Dermis microvascular lymphatic vessel endothelial cell (primary cell): ENCODE data around the gene GAS1. TPM values are rescaled to one million over a fixed set of nuclear protein-coding genes. Genes with fewer than 3 reads are reported as not detected.
A peak's percentile ranks its signal among the peaks of the same experiment; 100 is the strongest.

Experiments
- DNase-seq, 2 donors: peaks; one replicate each; pipeline versions ENCODE4 v3.0.0 to v3.0.0-alpha.2; 2010; ENCODE audit warnings: low read depth in 2 of 2
- total RNA-seq: library from RNA; depleted of rRNA; stranded (reverse); fragments of >200 nt; gene quantifications from 2 replicates; pipeline ENCODE4 v1.2.1, GENCODE V29; 2014

The GAS1 gene, protein sequence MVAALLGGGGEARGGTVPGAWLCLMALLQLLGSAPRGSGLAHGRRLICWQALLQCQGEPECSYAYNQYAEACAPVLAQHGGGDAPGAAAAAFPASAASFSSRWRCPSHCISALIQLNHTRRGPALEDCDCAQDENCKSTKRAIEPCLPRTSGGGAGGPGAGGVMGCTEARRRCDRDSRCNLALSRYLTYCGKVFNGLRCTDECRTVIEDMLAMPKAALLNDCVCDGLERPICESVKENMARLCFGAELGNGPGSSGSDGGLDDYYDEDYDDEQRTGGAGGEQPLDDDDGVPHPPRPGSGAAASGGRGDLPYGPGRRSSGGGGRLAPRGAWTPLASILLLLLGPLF
- total RNA-seq = 0.77 and 1.4 TPM in 2 replicates

DNA sequence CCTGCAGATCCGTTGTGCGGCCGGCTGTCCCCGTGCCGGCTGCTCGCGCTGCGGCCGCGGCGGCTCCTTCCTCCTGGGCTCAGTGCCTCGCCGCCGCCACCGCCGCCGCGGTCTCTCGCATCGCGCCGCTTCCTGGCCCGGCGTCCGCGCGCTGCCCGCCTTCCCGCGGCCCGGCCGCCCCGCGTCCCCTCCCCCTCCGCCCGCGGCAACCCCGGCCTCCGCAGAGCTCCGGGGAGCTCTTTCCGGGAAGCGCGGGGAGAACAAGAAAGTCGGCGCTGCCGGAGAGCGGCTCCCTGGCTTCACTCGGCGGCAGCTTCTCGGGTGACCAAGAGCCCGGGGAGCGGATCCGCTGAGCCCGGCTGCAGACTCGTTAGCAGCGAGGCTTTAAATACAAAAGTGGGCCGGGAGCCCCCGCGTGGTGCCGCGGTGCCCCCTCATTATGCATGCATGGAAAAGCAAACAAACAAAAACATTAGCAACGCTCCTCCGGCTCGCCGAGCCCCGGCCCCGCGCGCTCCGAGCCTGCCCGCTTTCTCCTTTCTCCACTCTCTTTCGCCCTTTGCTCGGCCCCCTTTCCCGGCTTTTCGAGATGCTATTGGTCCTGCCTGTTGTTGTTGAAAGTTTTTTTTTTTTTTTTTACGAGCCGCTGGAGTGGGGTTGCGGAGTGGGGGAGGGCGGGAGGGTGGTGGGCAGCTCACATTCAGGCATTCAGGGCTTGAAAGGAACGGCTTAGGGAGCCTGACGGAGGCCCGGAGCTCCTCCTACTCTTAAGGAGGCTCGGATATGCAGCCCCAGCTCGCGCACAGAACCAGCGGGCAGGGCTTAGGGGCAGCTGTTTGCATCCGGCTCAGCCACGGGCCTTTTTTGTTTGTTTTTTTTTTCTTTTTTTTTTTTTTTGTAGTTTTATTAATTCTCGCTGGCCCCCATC lies at the start of gene GAS1:
TSS of gene GAS1 (minus strand) at position 361 of the 928 bp plus-strand sequence. CDS start 727 bp downstream, outside the sequence.
- DNase-seq = peak; percentile 47 to 87

DNA sequence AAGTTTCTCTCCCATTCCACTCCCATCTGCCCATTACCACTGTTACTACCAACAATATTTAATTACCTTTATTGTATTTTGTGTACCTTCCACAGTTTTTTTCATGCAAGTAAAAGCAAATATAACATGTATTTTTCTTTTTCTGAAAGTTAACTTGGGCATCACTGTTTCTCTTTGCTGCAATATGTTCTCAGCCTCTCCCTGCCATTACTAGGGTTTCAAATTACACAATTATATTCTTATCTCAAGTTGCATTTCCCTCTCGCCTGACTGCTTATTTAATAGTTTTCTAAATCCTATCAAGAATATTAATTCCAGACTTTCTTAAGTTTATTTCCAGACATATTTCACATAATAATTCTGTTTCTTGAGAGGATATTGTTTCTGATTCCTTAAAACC lies 46.9 kb upstream of the GAS1 start:
- DNase-seq = no peak

DNA sequence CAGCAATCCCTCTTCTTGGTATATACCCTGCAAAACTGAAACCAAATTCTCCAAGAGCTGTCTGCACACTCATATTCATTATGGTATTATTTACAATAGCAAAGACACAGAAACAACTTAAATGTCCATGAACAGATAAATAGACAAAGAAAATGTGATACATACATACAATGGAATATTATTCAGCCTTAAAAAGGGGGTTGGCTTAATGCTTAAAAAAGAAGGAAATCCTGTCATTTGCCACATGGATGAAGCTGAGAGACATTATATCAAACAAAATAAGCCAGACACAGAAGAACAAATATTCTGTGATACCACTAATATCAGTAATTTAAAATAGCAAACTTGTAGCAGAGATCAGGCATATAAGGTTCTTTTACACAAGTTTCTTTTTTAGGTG lies 46.5 kb upstream of the GAS1 start:
- DNase-seq = no peak

- no peak for DNase-seq
Observed at GRCh38 chr9:86991077-86991476, 43.8 kb upstream of the GAS1 start.

GRCh38 chr9:86990290-86990689 lies 43.0 kb upstream of the GAS1 start:
- no peak for DNase-seq

DNA sequence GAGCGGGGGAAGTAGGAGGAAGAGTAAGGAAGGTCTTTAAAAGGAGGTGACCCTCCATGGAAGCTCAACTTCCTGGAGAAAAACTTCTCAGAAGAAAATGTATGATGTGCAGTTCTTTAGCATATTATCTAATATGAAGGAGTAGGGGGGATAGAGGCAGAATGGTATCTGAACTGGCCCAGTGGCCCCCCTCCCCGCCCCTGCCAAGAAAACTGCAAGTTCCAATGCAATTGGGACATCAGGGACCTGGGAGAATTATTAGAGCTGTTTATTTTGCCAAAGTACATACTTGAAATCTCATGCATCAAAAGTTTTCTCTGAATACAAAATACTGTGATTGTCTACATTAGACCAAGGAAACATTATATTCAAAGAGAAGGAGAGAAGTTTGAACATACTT lies 40.6 kb upstream of the GAS1 start:
- no peak for DNase-seq

DNA sequence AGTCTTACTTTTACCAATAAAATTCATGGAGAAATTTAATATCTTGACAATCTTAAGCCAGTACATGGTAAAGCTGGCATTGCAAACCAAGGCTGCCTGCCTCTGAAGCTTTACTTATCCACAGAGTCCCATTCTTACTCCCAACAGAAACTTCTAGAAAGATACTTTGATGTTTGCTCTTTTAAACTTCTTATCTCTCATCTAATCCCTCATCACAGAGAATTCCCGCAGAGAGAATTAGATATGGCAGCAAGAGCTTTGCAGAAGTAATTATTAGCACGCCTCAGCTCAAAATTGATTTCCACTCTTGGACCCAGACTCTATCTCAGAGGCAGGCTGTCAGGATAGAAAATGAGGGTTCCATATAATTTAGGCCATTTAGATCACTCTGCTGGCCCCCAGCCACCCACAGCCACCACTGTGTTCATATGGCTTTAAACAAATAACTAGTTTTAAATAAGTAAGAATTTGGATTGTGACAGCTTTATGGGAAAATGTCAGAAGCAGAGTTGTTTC lies 37.9 kb upstream of the GAS1 start:
- DNase-seq = no peak

- DNase-seq = no peak
Observed at GRCh38 chr9:86983620-86984259, 36.4 kb upstream of the GAS1 start.

DNA sequence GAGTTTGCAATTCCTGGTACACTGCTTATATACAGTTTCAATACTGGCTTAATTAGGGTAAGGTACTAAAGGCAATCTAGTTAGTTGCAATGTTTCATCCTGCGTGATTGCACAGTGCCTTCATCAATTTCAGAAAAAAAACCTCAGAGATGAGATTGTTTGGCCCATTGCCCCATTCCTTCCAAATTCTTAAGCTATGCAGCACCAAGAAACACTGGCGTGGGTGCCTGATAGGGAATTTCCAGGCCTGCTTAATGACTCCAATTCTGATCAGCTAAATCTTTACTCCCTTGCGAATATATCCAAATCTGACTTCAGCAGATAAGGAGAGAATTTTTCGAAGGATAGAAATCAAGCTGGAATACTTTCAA lies 35.9 kb upstream of the GAS1 start:
- no peak for DNase-seq

DNA sequence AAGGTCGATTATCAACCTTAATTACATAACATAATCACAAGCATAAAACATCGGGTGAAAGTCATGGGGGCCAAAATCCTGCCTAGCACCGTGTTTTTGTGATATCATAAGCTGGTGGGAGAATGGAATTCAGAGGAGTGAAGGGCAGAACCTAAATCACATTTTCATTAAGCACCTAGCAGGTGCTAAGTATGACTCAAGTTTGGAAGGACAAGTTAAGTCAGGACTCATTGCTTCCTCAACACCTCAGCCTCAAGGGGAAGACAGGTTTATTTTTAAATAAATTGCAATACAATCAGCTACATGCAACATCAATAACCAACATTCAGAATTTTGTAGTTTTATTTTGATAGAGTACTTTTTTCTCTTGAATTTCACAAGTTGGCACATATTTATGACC lies 33.5 kb upstream of the GAS1 start:
- no peak for DNase-seq

GRCh38 chr9:86979657-86980056 lies 32.4 kb upstream of the GAS1 start:
- DNase-seq = no peak

DNA sequence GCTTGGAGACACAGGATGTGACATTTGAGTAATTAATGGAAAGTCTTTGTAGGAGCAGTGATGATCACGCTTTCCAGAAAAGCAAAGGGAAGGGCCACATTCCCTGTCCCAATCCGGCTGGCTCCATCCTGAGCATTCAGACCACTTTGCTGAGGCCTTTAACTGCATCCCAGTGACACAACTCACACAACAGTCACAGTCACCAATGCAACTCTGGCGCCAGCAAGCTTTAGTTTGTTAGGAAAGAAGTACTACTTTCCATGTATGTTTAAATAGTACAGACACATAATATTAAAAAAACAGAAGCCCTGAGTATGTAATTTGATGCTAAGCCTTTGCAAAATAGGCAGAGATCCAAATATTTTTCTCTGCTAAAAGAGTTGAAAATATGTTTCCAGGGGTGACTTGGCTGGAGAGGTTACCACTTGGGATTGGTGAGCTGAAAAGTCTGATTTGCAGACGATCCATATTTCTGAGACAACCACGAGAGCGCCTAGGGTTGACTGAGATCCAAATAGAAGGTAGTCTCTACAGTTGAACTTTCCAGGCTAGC lies 31.7 kb upstream of the GAS1 start:
- DNase-seq = no peak

- DNase-seq = no peak
Observed at GRCh38 chr9:86978413-86978812, 31.1 kb upstream of the GAS1 start.

GRCh38 chr9:86977205-86977835 lies 30.0 kb upstream of the GAS1 start:
- DNase-seq = no peak

DNA sequence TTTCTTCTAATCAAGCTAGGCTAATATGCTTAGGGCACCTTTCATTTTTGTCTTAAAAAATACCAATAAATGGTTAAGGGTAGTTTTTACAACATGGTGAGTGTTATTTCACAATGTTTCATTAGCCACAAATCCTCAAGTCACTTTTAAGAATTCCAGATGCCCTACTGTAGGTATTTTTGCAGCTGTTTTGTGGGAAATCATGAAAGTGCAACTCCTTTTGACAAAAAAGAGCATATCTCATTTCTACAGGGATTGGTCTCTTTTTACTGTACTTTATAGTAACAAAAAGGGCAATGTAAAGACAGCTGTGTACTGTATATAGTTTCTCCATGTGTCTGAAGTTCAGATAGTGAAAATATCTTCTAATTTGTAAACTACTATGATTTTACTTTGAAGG lies 28.3 kb upstream of the GAS1 start:
- DNase-seq = no peak

- no peak for DNase-seq
Observed at GRCh38 chr9:86975036-86975435, 27.7 kb upstream of the GAS1 start.

DNA sequence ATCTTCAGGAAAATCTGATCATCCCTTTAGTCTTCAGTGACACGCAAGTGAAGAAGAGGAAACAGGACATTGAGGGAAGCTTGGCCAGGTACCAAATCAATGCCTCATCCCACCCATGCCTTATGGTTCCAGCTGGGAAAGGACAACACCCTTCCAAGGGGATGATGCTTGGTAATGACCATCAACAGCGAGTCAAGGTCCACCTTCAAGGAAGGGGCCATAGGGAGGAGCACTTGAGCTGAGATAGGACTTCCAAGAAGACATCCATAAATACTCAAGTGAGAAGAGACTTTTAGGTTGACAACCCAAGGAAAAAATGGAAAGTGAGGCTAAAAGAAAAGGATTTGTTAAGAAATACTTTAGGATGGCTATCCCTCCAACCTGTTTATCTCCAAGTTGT lies 27.1 kb upstream of the GAS1 start:
- DNase-seq = no peak

DNA sequence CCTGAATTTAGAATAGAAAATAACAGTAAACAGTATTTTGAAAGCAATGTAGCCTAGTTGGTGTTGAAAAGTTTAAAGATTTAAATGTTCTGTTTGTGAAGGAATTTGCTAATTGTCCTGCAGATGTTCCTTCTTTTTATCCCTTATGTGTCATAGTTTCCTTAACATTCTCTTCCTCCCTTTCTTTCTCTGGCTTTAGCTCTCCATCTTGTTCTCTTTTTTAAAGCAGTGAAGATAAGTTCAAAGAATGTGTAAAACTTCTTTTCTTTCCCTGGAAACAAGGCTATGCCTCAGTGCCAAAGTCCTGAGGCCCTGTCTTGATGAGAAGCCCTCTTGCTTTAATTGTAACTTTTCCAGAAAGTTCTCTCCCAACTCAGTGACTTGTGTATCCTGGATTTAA lies 24.4 kb upstream of the GAS1 start:
- DNase-seq = no peak

GRCh38 chr9:86968258-86968920 lies 21.1 kb upstream of the GAS1 start:
- DNase-seq = no peak

DNA sequence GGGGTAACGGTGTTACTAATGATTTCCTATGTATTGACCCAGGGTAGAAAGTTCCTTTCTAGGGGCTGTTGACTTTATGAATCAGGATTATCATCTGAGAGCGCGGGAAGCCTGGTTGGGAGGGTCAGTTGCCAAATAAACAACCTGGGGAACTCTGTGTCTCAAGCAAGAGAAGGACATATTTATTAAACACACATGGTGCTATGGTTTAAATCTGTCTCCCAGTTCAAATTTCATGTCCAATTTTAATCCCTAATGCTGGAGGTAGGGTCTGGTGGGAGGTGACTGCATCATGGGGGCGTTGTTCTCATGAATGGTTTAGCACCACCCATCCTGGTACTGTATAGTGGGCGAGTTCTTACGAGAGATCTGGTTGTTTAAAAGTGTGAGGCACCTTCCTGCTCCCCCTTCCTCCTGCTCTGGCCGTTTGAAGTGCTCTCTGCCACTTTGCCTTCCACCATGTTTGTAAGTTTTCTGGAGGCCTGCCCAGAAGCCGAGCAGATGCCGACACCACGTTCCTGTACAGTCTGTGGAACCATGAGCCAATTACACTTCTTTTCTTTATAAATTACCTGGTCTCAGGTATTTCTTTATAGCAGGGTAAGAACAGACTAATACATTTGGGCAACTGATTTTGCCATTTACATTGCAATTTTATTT lies 19.7 kb upstream of the GAS1 start:
- no peak for DNase-seq
